ENCODE measurements around the gene UMPS. TPM values are rescaled to one million over a fixed set of nuclear protein-coding genes. Genes with fewer than 3 reads are reported as not detected.

UMPS gene
- total RNA-seq, 1 donor from 2014 or later = 38.3 TPM

GRCh38 chr3:124762661-124763011, 32.4 kb downstream of the UMPS start:
- no peaks in the 10 kb centered on the region for H3K27me3 ChIP-seq (ENCODE audit: insufficient read depth, low read length)
- H3K27ac ChIP-seq (ENCODE audit: low read depth, low read length) = no peak overlapping the region
- FAIRE-seq = no peak
- no peak overlapping the region for H3K27ac Mint-ChIP-seq (ENCODE audit: unreplicated experiment)
- no peaks in the 10 kb centered on the region for H3K79me2 ChIP-seq (ENCODE audit: insufficient read depth, low read length)
- no peaks in the 10 kb centered on the region for H4K20me1 ChIP-seq (ENCODE audit: insufficient read depth, low read length)
- no peak overlapping the region for H3K4me2 ChIP-seq (ENCODE audit: low read length)
- no peak overlapping the region for H2AFZ ChIP-seq (ENCODE audit: low read depth, low read length)
- no peak overlapping the region for H3K4me3 ChIP-seq (ENCODE audit: insufficient read depth, low read depth, low read length)
- H3K36me3 ChIP-seq (ENCODE audit: insufficient read depth, low read length) = peaks cover 23% of the 10 kb centered on the region
- no peak overlapping the region for H3K9ac ChIP-seq (ENCODE audit: low read length)
- peaks cover 38% of the 10 kb centered on the region for H3K36me3 Mint-ChIP-seq (ENCODE audit: low read depth, unreplicated experiment)
- H3K4me1 Mint-ChIP-seq (ENCODE audit: low read depth, unreplicated experiment) = peaks cover 28% of the 10 kb centered on the region
- peaks cover 2% of the 10 kb centered on the region for H3K27me3 Mint-ChIP-seq (ENCODE audit: low read depth, unreplicated experiment)
- DNase-seq (ENCODE audit: low read depth) = no peak
- H3K4me3 Mint-ChIP-seq (ENCODE audit: unreplicated experiment) = no peak overlapping the region
- no peaks in the 10 kb centered on the region for H3K9me3 ChIP-seq (ENCODE audit: insufficient read depth, low read depth, low read length)
- H3K9me3 Mint-ChIP-seq (ENCODE audit: unreplicated experiment) = no peaks in the 10 kb centered on the region
- TF ChIP-seq CTCF (IDR thresholded peaks at IDR 0.05; ENCODE audit: insufficient read depth, low read depth, low read length) (no peak), EZH2 (IDR thresholded peaks at IDR 0.05; ENCODE audit: insufficient read depth, low read length) (no peak)
- H3K4me1 ChIP-seq (ENCODE audit: insufficient read depth, low read length) = peaks cover 8% of the 10 kb centered on the region

GRCh38 chr3:124763206-124763605, 33.0 kb downstream of the UMPS start:
- peaks cover 40% of the 10 kb centered on the region for H3K36me3 Mint-ChIP-seq (ENCODE audit: low read depth, unreplicated experiment)
- no peaks in the 10 kb centered on the region for H3K79me2 ChIP-seq (ENCODE audit: insufficient read depth, low read length)

More at GRCh38 chr3:124763206-124763605, 33.0 kb downstream of the UMPS start:
- no peaks in the 10 kb centered on the region for H3K9me3 ChIP-seq (ENCODE audit: insufficient read depth, low read depth, low read length)
- Mint-ChIP-seq H3K9me3 (ENCODE audit: unreplicated experiment) (no peaks in the 10 kb centered on the region), H3K4me3 (ENCODE audit: unreplicated experiment) (no peak overlapping the region), H3K4me1 (ENCODE audit: low read depth, unreplicated experiment) (peaks cover 28% of the 10 kb centered on the region), H3K27me3 (ENCODE audit: low read depth, unreplicated experiment) (peaks cover 2% of the 10 kb centered on the region), H3K27ac (ENCODE audit: unreplicated experiment) (no peak overlapping the region)
- DNase-seq (ENCODE audit: low read depth) (no peak), FAIRE-seq (no peak)
- no peak overlapping the region for H3K9ac ChIP-seq (ENCODE audit: low read length)
- H3K4me1 ChIP-seq (ENCODE audit: insufficient read depth, low read length) = peaks cover 8% of the 10 kb centered on the region
- no peak overlapping the region for H3K4me2 ChIP-seq (ENCODE audit: low read length)
- peaks cover 24% of the 10 kb centered on the region for H3K36me3 ChIP-seq (ENCODE audit: insufficient read depth, low read length)
- no peaks in the 10 kb centered on the region for H3K27me3 ChIP-seq (ENCODE audit: insufficient read depth, low read length)
- TF ChIP-seq CTCF (IDR thresholded peaks at IDR 0.05; ENCODE audit: insufficient read depth, low read depth, low read length) = no peak
- TF ChIP-seq EZH2 (IDR thresholded peaks at IDR 0.05; ENCODE audit: insufficient read depth, low read length) = no peak
- H3K27ac ChIP-seq (ENCODE audit: low read depth, low read length) = no peak overlapping the region
- no peak overlapping the region for H3K4me3 ChIP-seq (ENCODE audit: insufficient read depth, low read depth, low read length)
- no peaks in the 10 kb centered on the region for H4K20me1 ChIP-seq (ENCODE audit: insufficient read depth, low read length)
- no peak overlapping the region for H2AFZ ChIP-seq (ENCODE audit: low read depth, low read length)
